ENCODE measurements around the gene C1orf226. TPM values are rescaled to one million over a fixed set of nuclear protein-coding genes. Genes with fewer than 3 reads are reported as not detected.

Gene C1orf226
- total RNA-seq, 1 donor from 2014 or later, result 6.4 TPM

DNA sequence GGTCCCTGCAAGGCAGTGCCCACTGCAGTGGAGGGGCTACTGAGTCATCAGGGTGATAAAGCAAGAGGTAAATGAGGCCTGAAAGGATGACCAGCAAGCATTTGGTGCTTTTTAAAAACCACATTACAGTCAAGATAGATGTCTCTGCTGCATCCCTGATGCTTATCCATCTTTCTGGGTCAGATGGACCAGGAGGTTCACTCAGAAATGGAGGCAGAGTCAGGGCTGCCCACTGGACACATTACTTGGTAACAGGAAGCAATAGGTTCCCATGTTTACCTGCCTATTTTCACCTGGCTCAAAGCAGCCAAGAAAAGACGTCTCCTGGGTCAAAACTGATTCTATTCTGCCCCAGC lies 8.5 kb upstream of the C1orf226 start:
- no peaks in the 10 kb centered on the region for H3K27me3 Mint-ChIP-seq (ENCODE audit: low read depth)
- no peak for DNase-seq (ENCODE audit: low spot score)
- no peak overlapping the region for H3K4me3 Mint-ChIP-seq (ENCODE audit: unreplicated experiment)
- peaks cover 4% of the 10 kb centered on the region for H3K36me3 Mint-ChIP-seq (ENCODE audit: low read depth)
- H3K27ac Mint-ChIP-seq (ENCODE audit: unreplicated experiment), result no peak overlapping the region
- TF ChIP-seq, protein P1, sequence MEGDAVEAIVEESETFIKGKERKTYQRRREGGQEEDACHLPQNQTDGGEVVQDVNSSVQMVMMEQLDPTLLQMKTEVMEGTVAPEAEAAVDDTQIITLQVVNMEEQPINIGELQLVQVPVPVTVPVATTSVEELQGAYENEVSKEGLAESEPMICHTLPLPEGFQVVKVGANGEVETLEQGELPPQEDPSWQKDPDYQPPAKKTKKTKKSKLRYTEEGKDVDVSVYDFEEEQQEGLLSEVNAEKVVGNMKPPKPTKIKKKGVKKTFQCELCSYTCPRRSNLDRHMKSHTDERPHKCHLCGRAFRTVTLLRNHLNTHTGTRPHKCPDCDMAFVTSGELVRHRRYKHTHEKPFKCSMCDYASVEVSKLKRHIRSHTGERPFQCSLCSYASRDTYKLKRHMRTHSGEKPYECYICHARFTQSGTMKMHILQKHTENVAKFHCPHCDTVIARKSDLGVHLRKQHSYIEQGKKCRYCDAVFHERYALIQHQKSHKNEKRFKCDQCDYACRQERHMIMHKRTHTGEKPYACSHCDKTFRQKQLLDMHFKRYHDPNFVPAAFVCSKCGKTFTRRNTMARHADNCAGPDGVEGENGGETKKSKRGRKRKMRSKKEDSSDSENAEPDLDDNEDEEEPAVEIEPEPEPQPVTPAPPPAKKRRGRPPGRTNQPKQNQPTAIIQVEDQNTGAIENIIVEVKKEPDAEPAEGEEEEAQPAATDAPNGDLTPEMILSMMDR (IDR thresholded peaks at IDR 0.05), result no peak
- no peaks in the 10 kb centered on the region for H3K9me3 Mint-ChIP-seq (ENCODE audit: low read depth)
- peaks cover 19% of the 10 kb centered on the region for H3K4me1 Mint-ChIP-seq (ENCODE audit: low read depth)

DNA sequence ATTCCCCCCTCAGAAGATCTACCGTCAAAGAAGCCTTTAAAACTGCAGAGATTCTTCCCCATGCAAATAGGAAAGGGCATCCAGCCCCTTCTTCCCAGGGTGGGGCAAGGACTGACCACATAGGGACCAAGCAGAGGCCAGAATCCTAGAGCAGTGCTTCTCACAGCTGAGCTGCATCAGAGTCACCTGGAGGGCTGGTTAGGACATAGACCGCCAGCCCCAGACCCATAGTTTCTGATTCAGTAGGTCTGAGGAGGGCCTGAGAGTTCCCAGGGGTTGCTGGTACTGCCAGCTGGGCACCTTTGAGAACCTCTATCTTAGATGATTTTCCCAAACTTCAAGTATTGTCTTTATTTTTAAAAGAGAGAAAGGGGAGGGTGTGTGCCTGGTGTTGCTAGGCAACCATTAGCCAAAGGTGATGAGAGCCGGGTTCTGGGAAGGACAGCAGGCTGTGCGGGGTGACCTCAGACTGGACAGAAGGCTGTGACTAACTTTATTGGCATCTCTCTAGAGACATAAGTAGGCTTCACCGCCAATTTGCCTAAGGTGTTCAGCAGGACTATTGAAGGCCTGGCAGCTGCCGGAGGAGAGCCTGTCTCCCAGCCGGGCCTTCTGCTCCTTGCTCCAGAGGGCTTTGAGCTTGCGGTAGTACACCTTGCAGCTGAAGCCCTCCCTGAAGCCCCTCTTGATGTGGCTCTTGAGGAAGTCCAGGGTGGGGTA lies 7.8 kb upstream of the C1orf226 start:
- Mint-ChIP-seq H3K27ac (ENCODE audit: unreplicated experiment) (peak overlapping the region; percentile 51), H3K4me3 (ENCODE audit: unreplicated experiment) (no peak overlapping the region), H3K9me3 (ENCODE audit: low read depth) (no peaks in the 10 kb centered on the region), H3K27me3 (ENCODE audit: low read depth) (no peaks in the 10 kb centered on the region), H3K36me3 (ENCODE audit: low read depth) (peaks cover 2% of the 10 kb centered on the region), H3K4me1 (ENCODE audit: low read depth) (peaks cover 19% of the 10 kb centered on the region)
- DNase-seq (ENCODE audit: low spot score), result no peak
- TF ChIP-seq, protein P1 (IDR thresholded peaks at IDR 0.05), result no peak

DNA sequence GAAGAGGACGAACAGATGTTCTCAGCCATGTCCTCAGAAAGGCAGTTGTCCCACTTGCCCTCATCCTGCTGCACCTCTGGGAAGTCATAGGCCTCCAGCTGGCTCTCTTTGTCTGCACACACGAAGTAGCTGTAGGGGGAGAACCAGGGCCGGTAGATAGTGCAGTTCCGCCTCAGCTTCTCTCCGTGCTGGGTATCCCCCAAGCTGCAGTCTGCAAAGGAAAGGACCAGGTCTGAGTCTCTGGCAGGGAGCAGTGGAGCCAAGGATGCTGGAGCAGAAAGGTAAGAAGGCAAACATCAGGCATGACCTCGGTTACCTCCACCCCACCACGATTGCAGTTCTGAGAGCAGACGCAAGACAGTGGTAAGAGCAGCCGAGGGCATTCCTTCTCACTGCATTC lies 7.1 kb upstream of the C1orf226 start:
- H3K27ac Mint-ChIP-seq (ENCODE audit: unreplicated experiment), result no peak overlapping the region
- no peaks in the 10 kb centered on the region for H3K27me3 Mint-ChIP-seq (ENCODE audit: low read depth)
- TF ChIP-seq, protein P1 (IDR thresholded peaks at IDR 0.05), result no peak
- peaks cover 19% of the 10 kb centered on the region for H3K4me1 Mint-ChIP-seq (ENCODE audit: low read depth)
- no peak for DNase-seq (ENCODE audit: low spot score)
- no peaks in the 10 kb centered on the region for H3K9me3 Mint-ChIP-seq (ENCODE audit: low read depth)
- H3K4me3 Mint-ChIP-seq (ENCODE audit: unreplicated experiment), result no peak overlapping the region
- peaks cover 2% of the 10 kb centered on the region for H3K36me3 Mint-ChIP-seq (ENCODE audit: low read depth)

DNA sequence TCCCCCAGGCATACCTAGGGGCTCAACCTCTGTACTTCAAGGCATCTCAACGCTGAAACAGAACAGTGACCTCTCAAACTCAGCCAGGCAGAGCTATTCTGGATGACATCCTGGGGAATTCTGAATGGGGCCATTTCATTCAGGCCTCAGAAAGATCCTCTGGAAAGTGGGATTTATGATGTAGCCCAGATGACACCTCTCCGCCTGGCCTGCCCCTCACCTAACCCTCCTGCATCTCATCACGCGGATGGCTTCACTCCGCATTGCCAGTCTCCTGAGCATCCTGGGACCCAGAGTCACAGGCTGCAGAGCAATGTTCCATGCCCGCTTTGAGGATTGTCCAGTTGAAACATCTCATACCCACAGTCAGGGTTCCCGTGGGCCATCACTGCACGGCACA lies 6.1 kb upstream of the C1orf226 start:
- TF ChIP-seq, protein P1 (IDR thresholded peaks at IDR 0.05), result no peak
- no peak for DNase-seq (ENCODE audit: low spot score)
- Mint-ChIP-seq H3K27ac (ENCODE audit: unreplicated experiment) (no peak overlapping the region), H3K27me3 (ENCODE audit: low read depth) (no peaks in the 10 kb centered on the region), H3K9me3 (ENCODE audit: low read depth) (no peaks in the 10 kb centered on the region), H3K4me3 (ENCODE audit: unreplicated experiment) (no peak overlapping the region), H3K4me1 (ENCODE audit: low read depth) (peaks cover 19% of the 10 kb centered on the region), H3K36me3 (ENCODE audit: low read depth) (peaks cover 2% of the 10 kb centered on the region)

DNA sequence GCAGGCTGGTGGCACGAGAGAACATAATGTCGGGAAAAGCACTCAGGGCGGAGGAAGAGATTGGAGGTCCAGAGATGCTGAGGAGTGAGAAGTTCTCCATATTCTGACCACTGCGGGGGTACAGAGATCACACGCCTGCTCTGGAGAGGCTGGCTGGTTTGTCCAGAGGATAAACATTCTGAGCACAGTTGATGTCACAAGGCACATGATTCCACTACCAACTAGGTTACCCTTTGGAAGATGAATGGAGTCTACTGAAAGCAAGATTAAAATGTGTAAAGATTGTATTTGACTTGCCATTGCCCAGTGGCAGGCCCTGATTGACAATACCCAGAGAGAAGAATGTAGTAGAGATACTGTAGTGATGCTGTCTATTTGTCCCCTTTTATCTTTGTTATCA lies 4.8 kb upstream of the C1orf226 start, which contains the start of gene SPATA46:
Gene SPATA46 (minus strand): TSS at position 164 of the 400 bp plus-strand sequence. CDS start 64 bp downstream, at position 100.
- H3K27ac Mint-ChIP-seq (ENCODE audit: unreplicated experiment), result no peak within 1 kb of the TSS

More for the DNA sequence above, 4.8 kb upstream of the C1orf226 start, which contains the start of gene SPATA46:
- DNase-seq (ENCODE audit: low spot score), result no peak
- Mint-ChIP-seq H3K27me3 (ENCODE audit: low read depth) (no peaks in the 10 kb centered on the region), H3K4me1 (ENCODE audit: low read depth) (peaks cover 17% of the 10 kb centered on the region), H3K9me3 (ENCODE audit: low read depth) (no peaks in the 10 kb centered on the region), H3K36me3 (ENCODE audit: low read depth) (peaks cover 2% of the 10 kb centered on the region), H3K4me3 (ENCODE audit: unreplicated experiment) (no peak within 1 kb of the TSS)
- TF ChIP-seq, protein P1 (IDR thresholded peaks at IDR 0.05), result no peak

All from chondrocyte (in vitro differentiated cells).